Measurements from ENCODE around the gene SUCLG1.
A peak's percentile ranks its signal among the peaks of the same experiment; 100 is the strongest.
"Not testable (repeated sequence)": the region's sequence is repeated elsewhere in the genome, so short reads cannot be mapped to it uniquely, and the experiment has no call there.

SUCLG1 gene

DNA sequence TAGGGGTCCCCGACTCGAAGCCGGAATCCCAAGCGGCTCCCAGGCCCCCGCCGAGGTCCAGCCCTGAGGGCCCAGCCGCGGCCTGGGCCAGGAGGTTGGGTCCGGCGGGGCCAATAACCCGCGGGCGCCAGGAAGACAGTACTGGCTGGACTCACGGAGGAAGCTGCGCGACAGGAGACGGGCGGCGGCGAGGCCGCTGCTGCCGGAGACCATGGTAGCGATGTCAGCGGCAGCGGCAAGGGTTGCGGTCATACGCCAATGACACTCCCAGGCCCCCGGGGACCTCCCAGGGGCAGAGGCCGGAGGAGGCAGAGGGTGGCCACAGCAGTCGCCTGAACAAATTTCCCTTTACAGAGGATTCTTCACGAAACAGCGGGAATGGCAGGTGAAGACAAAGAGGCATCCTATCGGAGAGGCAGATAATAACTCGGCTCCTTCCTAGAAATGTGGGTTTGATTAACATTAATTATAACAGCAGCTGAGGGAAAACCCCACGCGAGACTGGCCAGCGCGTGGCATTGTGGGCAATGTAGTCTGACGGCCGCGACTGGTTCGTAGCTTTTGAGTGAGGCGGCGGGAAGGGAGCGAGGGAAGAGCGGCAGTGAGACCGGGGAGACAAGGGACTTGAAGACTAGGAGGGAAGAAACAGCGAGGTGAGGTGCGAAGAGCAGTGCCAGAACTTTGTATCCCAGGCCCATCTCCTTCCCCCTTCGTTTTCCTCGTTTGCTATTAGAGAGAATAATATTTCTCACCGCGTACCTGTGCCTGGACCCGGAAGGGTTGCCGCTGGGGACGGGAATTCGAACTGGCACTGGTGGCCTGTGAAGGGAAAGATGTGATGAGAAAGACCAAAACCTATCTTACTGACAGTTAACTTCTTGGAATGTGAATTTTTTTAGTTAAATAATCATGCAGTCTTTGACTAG, at the start of gene SUCLG1:
TSS of gene SUCLG1 (minus strand) at position 263 of the 926 bp plus-strand sequence. CDS start at position 252, 11 bp downstream.
- peak; percentile 66 for DNase-seq (ENCODE audit: low read depth in 2 of 2)

DNA sequence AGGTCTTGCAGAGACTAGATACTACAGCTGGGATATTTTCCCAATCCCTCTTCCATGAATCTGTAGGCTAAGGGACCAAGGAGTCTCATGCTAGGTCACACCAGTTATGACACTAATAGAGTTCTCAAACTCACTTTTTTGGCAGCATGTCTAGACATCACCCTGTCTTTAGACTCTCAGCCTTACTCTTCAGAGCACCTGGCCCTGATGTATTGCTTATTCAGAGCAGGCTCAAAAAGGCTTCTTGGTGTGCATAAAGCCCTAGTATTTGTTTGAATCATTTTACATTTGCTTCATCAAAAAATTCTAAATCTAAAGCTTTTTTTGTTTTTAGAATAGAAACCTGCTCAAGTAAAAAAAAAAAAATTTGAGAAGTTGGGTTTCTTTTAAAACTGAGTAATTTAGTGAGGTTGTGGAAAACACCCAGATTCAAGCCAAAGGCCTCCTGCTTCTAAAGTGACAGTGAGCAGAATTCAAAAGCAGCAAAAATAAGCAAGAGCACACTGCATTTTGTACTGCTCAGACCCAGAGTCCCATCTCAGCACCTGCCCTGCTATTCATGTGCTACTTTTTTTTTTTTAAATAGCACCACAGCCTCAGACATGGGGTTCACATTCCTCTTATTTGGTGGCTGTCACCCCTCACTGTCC, 39.2 kb upstream of the SUCLG1 start:
- no peak for DNase-seq (ENCODE audit: low read depth in 2 of 2)

DNA sequence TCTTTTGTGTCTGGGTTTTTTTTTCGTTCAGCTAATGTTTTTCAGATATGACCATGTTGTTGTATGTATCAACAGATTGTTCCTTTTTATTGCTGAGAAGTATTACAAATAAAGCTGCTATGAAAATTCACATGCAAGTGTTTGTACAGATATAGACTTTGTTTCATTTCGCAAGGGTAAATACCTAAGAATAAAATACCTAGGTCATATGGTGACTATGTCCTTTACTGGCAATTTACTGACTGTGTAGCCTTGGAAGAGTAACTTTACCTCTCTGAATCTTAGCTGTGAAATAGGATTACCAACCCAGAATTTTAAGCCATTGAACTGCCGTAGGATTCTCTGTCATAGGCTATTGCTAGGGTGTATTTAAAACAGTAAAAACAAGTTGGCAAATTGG, 38.2 kb upstream of the SUCLG1 start:
- DNase-seq (ENCODE audit: low read depth in 2 of 2), result no peak

- no peak for DNase-seq (ENCODE audit: low read depth in 2 of 2)
Measured at GRCh38 chr2:84496386-84496785, 37.3 kb upstream of the SUCLG1 start.

GRCh38 chr2:84495539-84496146, 36.6 kb upstream of the SUCLG1 start:
- no peak for DNase-seq (ENCODE audit: low read depth in 2 of 2)

DNA sequence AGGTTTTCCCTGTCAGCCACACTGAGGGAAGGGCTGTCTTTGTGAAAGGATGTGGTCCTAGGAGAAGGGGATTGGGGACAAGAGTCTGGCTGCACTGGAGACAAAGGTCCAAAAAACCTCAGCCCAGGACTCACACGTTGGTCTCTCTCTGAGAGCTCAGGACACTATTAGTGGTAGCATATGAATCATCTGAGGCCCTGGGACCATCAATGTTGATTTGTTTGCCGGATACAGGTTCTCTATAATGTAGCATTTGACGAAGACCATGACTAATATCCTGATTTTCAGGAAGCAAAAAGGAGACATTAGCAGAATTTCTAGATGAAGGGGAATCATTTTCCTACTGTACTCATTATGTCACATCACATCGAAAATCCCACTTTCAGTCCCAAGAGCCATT, 35.0 kb upstream of the SUCLG1 start:
- no peak for DNase-seq (ENCODE audit: low read depth in 2 of 2)

GRCh38 chr2:84493514-84493913, 34.4 kb upstream of the SUCLG1 start:
- DNase-seq (ENCODE audit: low read depth in 2 of 2), result no peak

DNA sequence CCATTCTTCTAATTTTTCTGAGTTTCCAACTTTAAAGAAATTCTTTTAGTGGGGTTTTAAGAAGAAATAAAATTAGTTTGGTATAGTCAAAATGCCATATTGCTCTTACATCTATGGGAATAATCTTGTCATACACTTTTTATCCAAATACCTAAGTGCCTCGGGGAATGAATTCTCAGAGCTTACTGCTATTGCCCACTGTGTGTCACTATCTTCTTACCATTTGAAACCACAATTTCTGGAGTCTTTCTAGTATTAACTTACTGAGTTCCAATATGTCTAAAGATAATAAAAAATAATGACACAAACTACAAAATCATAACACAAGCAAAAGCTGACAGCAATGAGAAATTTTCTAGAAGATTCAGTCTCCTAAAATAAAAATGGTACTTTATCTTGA, 33.5 kb upstream of the SUCLG1 start:
- DNase-seq (ENCODE audit: low read depth in 2 of 2), result no peak

DNA sequence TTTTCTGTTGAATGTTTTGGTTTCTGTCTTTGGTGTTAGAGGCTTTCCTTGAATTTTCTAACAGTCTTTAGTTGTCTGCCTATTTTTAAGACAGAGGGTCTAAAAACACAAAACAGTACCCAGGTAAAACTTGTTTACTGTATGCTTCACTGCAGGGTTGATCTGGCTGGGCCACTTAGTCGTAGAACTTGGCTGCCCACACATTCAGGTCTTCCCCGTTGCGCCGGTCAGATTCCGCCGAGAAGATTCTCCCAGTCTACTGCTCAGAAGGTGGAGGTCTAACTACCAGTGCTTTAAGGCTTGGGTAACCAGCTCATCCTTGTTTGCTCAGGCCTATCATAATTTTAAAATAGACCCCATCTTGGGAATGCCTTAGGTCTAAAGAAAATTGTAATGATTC, 32.7 kb upstream of the SUCLG1 start:
- no peak for DNase-seq (ENCODE audit: low read depth in 2 of 2)

DNA sequence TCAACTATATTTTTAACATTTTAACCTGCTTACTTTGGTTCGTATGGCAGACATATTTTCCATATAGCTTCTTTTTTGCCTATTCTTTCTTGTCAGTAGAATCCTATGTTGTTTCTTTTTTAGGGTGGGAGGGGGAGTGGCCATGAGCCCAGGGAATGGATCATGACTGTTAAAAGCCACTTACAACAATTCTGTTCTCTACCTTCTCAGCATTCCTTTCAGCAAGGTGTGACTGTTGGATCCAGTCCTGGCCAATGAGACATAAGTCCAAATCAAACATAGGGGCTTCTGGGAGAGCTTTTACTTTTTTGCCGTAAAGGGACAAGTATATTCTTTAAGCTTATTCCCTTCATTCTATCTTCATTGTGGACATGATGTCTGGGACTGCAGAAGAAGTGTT, 32.2 kb upstream of the SUCLG1 start:
- DNase-seq (ENCODE audit: low read depth in 2 of 2), result no peak

DNA sequence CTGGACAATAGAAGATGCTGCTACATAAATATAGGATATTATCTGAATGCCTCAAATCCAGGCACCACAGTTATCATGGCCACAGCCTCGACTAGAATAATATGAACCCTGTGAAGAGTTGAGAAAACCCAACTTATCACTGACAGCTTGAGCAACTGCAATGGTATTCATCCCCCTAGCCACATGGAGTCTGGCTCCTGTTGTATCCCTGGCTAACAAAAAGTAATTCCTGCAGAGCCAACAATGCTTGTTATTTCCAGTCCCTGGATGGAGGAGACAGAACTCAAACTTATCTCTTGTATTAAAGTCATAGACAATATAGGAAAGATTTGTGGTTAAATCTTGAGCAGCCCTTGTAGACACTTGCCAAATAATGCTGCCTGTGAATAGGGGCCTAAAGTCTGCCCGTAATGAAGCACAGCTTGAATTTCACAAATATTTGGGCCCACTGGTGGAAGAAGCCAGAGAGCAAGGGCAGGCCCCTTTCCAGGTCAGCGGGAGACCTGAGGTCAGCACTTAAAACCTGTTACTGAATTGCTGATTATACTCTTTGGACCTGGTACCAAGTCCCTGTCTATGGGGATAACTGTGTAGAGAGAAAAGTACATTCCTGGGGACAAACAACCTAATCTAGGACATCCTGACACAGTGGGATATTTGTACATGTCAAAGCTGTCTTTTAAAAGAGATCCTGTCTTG, 28.4 kb upstream of the SUCLG1 start:
- no peak for DNase-seq (ENCODE audit: low read depth in 2 of 2)

DNA sequence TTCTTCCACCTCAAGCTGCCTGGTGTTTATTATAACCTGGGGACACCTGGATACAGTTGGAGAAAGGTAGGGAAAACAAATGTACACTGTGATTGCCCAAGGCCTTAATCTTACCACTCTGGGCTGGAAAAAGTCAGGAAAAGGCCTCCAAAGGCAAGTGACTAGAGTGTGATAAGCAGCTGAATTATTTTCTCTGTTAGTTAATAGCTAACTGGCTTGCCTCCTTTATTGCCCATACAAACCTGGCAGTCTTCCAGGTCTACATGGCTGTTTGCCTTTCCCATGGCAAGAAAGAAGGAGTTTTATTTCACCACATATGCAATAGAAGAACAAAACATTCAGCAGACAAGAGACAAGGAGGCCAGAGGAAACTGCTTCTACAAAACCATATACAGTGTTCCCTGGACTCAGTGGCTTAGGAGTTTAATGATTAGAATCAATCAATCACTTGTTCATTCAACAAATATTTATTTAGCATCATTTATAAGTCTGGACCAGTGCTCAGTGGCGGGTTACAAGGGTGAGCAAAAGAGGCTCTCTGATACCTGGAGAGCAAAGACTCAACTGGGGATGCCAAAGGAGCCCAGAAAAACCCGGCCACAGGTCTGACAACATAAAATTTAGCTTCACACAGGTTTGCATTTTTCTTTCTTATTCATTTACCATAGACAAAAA, 27.5 kb upstream of the SUCLG1 start:
- no peak for DNase-seq (ENCODE audit: low read depth in 2 of 2)

DNA sequence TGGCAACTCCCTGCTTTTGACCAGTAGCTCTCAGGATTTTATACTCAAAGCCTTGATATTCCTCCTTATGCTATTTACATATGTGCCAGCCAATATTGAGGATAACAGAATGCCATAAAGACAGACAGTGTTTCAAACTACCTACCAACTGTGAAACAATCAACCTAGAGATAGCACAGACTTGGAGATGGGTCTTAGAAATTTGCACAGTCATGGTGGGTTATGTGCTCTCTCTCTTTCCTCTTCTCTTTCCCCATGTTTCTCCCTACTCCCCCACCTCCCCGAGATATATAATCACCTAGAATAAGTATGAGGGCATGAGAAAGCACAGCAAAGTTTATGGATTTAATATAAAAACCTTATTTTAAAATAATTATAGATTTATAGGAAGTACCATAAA, 24.2 kb upstream of the SUCLG1 start:
- no peak for DNase-seq (ENCODE audit: low read depth in 2 of 2)

- DNase-seq (ENCODE audit: low read depth in 2 of 2), result no peak
Measured at GRCh38 chr2:84482603-84483002, 23.5 kb upstream of the SUCLG1 start.

- no peak for DNase-seq (ENCODE audit: low read depth in 2 of 2)
Measured at GRCh38 chr2:84481702-84482101, 22.6 kb upstream of the SUCLG1 start.

GRCh38 chr2:84478867-84479266, 19.8 kb upstream of the SUCLG1 start:
- no peak for DNase-seq (ENCODE audit: low read depth in 2 of 2)

- DNase-seq (ENCODE audit: low read depth in 2 of 2), result no peak
Measured at GRCh38 chr2:84477886-84478285, 18.8 kb upstream of the SUCLG1 start.

- DNase-seq (ENCODE audit: low read depth in 2 of 2), result no peak
Measured at GRCh38 chr2:84474176-84474575, 15.1 kb upstream of the SUCLG1 start.

DNA sequence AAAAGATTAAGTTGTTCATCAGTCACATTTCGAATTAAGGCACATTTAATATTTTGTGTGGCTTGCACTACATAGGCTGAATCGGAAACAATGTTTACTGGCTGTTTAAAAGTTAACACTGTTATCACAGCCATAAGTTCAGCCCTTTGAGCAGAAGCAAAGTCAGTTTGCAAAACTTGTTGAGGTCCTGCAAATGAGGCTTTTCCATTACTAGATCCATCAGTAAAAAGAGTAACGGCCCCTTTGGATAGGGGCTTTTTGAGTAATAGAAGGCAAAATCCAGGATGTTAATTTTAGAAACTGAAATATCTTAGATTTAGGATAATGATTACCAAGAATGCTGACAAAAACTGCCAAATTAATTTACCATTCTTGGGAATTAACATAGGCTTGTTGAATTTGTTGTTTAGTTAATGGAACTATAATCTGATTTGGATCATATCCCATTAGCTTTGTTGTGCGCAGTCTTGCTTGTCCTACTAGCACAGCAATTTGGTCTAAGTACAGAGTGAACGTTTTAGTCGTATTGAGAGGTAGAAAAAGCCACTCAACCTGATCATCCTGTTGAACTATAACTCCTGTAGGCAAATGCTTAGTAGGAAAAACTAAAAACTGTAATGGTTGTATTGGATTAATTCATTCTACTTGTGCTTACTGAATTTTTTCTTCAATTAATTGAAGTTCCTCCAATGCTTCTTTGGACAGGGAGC, 13.9 kb upstream of the SUCLG1 start:
- DNase-seq (ENCODE audit: low read depth in 2 of 2), result no peak

- DNase-seq (ENCODE audit: low read depth in 2 of 2), result not testable (repeated sequence)
Measured at GRCh38 chr2:84472423-84472822, 13.3 kb upstream of the SUCLG1 start.

DNA sequence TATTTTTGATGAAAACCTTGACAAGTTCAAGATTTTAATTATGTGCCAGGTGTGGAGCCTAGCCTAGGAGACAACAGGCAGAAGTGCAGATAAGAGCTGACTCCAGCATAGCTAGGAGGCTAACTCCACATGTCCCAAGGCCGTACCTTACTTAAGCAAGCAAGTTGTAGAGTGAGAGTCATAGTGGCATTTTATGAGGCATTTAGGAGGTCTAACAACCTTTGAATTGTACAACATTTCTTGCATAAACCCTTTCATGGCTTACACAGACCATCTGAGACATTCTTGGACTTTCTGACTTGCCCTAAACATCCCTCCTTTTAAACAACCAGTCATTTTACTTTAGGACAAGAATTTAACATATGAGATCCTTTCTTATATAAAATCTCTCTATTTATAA, 8.3 kb upstream of the SUCLG1 start:
- no peak for DNase-seq (ENCODE audit: low read depth in 2 of 2)
